Activated CD4-positive, alpha-beta T cell treated with anti-CD3 and anti-CD28 coated beads, Interleukin-2, amount 50 U/mL, for 24 hours (primary cell): Measurements from ENCODE around the gene CEP89.
"Not testable (repeated sequence)": the region's sequence is repeated elsewhere in the genome, so short reads cannot be mapped to it uniquely, and the experiment has no call there.

Experiments
- DNase-seq, 2 donors: peaks; one replicate each; pipeline ENCODE4 v3.0.0-alpha.2; 2020; ENCODE audit warnings: low read depth in 1 of 2, low spot score in 1 of 2

Gene CEP89

DNA sequence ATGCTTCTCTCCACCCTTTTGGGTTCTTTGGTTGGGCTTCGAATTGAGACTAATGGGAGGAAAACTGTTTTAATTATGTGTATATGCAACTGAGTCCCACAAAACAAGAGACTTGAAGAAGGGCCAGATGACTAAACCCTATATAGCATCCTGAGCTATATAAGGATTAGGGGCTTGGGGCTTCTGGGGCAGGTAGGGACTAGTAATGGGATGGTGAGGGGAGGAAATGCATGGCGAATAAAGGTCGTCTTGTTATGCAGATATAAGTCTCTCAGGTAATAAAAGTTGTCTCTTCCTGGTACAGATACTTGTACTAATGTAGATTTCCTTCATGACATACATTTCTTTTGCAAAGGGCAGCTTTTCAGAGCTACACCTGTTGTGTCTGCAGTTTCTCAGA lies 99.4 kb downstream of the CEP89 start:
- no peak for DNase-seq

DNA sequence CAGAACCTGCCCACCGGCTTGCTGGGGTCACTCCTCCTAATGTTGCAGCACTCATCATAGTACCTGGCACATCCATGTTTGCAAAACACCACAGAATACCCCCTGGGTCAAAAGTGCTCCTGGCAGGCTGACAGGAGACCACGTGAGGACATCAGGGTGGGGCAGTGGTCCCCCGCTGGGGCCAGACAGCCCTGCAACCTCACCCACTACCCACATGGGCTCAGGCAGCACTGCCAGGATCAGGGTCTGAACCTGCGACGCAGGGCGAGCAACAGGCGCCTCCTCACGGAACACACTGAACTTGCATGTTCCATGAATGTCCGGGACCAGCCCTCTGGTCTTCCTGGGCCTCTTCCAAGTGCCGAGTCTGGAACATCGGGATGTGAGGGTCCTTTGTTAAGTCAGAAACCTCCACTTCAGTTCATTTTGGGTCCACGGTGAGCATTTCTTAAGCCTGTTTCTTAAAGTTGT lies 100.7 kb downstream of the CEP89 start:
- DNase-seq: no peak

DNA sequence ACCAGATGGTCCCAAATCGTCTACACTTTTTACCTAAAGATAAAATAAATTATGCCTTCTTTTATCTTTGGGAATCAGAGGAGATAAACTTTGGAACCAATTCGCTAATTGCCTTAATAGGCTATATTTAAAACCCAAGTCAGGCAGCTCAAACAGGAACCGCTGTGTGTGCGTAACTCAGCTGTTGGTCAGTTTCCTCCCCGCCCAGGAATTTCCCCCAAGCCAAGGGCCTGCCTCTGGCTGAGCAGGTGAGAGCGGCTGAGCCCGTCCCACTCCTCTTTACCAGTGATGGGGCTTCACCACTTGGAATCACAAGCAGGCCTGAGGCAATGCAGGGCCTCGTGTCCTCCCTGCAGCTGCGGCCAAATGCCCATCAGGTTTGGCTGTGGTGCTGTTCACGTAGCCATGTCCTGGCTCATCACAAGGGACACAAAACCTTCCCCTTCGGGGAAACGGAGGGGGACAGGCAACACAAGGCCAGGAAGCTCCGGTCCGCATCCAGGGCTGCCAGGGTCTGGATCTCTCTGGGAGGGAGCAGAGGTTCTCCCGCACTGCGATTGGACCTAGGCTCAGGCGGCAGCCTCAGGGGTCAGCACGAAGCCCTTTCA lies 101.7 kb downstream of the CEP89 start:
- DNase-seq: no peak

- no peak for DNase-seq
Observed at GRCh38 chr19:32869369-32869965, 102.3 kb downstream of the CEP89 start, which contains the start of gene SLC7A9. Gene SLC7A9, minus strand, starts transcription at chr19:32869767. Its CDS starts 1,233 bp downstream, at chr19:32868534.

DNA sequence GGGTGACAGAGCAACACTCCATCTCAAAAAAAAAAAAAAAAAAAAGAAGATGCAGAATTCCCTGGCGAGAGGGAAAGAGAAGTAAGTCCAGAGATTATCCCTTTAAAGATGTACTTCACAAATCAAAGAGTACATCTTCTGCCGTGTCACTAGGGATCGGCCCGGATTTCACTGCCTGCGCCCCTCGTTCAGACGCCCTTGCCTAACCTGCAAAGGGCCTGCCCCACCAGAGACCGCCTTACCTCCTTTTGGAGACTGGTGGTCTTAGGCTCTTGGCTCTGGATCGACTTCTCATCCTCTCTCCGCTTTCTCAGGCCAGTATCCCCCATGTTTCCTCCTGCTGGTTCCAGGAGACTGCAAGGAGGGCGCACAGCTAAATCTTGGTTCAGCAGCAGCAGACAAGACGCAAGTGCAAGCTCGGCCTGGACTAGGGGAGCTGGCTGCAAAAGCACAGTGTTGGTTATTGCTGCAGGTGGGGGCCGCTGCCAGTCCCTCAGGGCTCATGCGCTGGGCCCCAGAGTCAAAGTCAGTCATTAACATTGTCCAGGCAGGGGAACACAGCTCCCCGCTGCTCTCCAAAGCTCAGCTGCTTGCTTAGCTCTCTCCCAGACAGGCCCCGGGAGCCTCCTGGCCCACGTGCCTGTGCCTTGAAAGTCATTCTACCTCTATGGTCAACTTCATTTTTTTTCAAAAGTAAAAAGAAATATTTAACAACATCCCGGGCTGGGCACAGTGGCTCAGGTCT lies 103.4 kb downstream of the CEP89 start:
- DNase-seq: no peak

DNA sequence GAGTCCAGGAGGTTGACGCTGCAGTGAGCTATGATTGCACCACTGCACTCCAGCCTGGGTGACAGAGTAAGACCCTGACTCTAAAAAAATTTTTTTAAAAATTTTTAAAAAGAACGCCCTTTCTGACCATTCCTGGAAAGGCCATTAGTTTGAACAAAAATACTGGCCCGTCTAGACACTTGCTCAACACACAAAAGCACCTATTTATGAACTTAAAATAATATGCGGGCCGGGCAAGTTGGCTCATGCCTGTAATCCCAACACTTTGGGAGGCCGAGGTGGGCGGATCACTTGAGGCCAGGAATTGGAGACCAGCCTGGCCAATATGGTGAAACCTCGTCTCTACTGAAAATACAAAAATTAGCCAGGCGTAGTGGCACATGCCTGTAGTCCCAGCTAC lies 104.3 kb downstream of the CEP89 start:
- not testable (repeated sequence) for DNase-seq

GRCh38 chr19:32866564-32867265 lies 105.0 kb downstream of the CEP89 start:
- no peak for DNase-seq

DNA sequence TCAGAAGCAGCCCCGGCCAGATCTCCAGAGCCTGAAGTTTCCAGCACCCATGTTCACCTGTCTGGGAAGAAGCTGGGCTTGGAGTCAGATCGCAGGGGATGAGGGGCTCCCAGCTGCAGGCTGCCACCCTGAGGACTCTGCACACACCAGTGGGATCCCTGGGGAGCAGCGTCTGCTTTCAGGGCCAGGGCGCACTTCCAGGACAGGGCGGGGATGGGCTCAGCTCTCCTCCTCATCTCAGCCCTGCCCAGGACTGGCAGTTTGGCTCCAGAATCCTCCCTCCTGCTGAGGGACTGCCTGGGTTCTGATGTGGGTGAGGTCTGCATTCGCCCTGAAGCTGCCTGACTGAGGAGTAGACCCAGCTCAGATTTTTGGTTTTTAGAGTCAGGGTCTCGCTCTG lies 105.7 kb downstream of the CEP89 start:
- no peak for DNase-seq

- no peak for DNase-seq
Observed at GRCh38 chr19:32865326-32865725, 106.4 kb downstream of the CEP89 start.

DNA sequence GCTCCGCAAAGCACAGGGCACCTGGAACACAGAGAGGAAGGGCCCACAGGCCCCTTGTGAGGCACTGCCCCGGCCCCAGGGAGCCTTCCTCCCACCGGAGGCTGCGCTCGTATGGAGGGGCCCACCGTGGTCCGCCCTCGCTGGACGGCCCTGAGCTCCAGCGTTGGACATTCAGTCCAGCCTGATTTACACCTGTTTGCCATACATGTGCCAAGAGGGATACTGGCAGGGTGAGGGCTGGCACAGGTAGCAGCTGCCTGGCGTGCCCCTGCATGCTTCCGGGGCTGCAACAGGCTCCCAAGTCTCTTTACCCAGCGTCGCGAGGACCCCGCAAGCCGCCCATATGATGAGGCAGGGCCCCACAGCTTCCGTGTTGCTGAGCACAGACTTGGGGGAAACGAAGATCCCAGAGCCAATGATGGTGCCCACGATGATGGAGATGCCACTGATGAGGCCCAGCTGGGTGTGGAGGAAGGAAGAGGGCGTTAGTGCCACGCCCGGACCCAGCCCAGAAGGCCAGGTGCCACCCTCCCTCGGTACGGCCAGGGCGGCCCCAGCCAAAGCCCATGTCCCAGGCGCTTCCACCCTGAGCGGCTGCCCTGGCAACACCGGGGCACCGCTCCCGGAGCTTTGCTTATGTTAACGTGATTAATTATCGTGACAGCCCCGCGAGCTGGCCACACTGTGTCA lies 107.3 kb downstream of the CEP89 start:
- DNase-seq: no peak

DNA sequence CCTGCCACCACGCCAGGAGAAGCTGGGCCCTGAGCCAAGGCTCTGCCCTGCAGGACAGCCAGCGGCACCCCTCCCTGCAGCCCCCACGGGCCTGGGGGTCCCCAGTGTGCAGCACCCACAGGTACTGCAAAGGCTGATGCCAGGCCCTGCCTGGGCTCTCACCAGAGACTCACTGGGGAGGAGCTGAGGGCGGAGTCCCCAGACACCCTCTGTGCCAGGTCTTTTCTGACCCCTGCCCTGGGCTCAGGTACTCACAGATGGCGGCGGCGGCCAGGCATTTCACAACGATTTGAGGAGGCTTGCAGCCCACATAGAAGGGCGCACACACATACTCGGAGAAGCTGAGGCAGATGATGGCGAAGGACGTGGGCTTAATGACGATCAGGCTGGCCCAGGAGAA lies 107.9 kb downstream of the CEP89 start:
- DNase-seq: no peak

DNA sequence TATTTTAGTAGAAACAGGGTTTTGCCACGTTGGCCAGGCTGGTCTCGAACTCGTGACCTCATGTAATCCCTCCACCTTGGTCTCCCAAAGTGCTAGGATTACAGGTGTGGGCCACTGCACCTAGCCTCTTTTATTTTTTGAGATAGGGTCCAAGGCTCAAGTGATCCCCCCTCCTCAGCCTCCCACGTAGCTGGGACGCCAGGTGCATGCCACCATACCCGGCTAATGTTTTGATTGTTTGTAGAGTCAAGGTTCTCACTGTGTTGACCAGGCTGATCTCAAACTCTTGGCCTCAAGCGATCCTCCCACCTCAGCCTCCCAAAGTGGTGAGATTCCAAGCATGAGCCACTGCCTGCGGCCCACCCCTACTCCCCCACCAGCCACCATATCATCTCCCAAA lies 108.5 kb downstream of the CEP89 start:
- DNase-seq: no peak

DNA sequence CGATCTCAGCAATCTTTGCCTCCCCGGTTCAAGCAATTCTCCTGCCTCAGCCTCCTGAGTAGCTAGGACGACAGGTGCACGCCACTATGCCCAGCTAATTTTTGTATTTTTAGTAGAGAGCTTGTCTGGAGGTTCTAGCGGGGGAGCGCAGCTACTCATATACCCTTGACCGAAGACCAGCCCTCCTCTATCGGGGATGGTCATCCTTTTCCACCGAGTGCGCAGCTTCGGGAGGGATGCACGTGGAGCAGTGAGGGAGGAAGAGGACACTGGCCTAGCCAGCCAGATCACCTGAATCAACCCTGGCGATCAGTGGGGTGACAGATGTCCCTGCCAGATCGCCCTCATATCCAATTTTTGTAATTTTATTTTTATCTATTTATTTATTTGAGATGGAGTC lies 109.0 kb downstream of the CEP89 start:
- no peak for DNase-seq

- no peak for DNase-seq
Observed at GRCh38 chr19:32862173-32862572, 109.6 kb downstream of the CEP89 start.

DNA sequence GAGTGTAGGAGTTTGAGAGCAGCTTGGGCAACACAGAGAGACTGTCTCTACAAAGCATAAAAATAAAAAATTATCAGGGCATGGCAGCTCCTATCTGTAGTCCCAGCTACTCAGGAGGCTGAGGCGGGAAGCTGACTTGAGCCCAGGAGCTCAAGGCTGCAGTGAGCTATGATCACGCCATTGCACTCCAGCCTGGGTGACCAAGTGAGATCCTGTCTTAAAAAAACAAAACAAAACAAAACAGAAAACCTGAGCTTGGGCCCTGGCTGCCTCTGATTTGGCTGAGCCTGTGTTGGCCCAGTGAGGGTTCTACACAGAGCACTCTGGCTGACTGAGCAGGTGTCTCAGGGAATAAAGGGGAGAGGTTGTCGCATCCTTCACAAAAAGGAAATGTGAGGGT lies 110.2 kb downstream of the CEP89 start:
- no peak for DNase-seq

DNA sequence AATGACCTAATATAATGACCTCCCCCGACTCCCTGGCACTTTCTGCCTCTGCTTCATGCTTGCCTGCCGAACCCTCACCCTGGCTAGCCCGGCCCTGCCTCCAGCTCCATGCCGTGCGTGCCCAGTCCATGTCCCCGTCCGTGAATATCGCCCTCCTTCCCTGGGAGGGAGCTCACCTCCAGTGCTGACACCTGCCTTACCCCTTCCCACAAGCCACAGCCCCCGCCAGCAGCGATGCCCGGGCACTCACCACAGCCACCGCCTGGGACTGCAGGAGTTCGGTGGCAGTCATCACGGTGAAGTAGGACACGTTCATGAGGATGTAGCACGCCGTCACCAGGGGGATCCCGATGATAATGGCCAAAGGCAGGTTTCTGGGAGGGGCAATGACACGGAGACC lies 112.2 kb downstream of the CEP89 start:
- no peak for DNase-seq

GRCh38 chr19:32858559-32858958 lies 113.2 kb downstream of the CEP89 start:
- no peak for DNase-seq

DNA sequence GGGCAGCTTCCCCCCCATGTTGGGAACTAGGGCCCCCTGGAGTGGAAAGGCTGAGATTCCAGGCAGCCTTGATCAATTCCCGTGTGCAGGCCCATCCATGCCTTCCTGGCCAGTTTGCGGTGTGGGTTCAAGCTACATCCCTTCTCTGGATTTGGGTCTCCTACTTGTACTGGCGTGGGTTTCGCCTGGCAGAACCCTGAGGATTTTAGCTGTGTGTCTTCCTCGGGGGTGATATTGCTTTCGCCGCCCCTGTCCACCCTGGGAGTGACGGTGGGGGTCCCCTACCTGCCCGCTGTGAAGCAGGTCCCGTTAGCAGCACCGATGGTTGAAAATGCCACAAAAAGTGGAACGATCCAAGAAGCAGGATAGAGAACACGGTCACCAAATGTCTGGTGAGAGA lies 113.6 kb downstream of the CEP89 start:
- no peak for DNase-seq

GRCh38 chr19:32857584-32857983 lies 114.2 kb downstream of the CEP89 start:
- DNase-seq: no peak

DNA sequence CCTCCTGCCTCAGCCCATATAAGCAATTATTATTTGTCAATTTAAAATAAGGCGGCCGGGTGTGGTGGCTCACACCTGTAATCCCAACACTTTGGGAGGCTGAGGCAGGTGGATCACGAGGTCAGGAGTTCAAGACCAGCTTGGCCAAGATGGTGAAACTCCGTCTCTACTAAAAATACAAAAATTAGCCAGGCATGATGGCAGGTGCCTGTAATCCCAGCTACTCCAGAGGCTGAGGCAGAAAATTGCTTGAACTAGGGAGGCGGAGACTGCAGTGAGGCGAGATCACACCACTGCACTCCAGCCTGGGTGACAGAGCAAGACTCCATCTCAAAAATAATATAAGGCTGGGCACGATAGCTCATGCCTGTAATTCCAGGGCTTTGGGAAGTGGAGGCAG lies 114.9 kb downstream of the CEP89 start:
- DNase-seq: not testable (repeated sequence)

- no peak for DNase-seq
Observed at GRCh38 chr19:32852216-32852615, 119.5 kb downstream of the CEP89 start.
